Duodenal mucosa (tissue), 2 donors: ENCODE results near the gene GPD2.

Experiments used
- H3K27ac ChIP-seq: one replicate; pipeline ENCODE4 v1.7.0; 2013; ENCODE audit warnings: low read depth, low read length
- H3K27me3 ChIP-seq, 2 donors: one replicate each; pipeline ENCODE4 v1.7.0; 2013; ENCODE audit warnings: low read length in 2 of 2, control low read depth in 1 of 2; ENCODE audit not compliant: insufficient read depth in 2 of 2, control insufficient read depth in 1 of 2
- H3K36me3 ChIP-seq, 2 donors: one replicate each; pipeline ENCODE4 v1.7.0; 2013; ENCODE audit warnings: low read length in 2 of 2, control low read depth in 1 of 2; ENCODE audit not compliant: insufficient read depth in 2 of 2, control insufficient read depth in 1 of 2
- H3K4me1 ChIP-seq, 2 donors: one replicate each; pipeline ENCODE4 v1.7.0; 2013; ENCODE audit warnings: low read length in 2 of 2, control low read depth in 1 of 2; ENCODE audit not compliant: insufficient read depth in 2 of 2, control insufficient read depth in 1 of 2
- H3K4me3 ChIP-seq, 2 donors: one replicate each; pipeline ENCODE4 v1.7.0; 2013; ENCODE audit warnings: low read length in 2 of 2, low read depth in 1 of 2
- H3K9ac ChIP-seq, 2 donors: one replicate each; pipeline ENCODE4 v1.7.0; 2013; ENCODE audit warnings: low read length in 2 of 2, low read depth in 1 of 2
- H3K9me3 ChIP-seq, 2 donors: one replicate each; pipeline ENCODE4 v1.7.0; 2013; ENCODE audit warnings: low read length in 2 of 2, control low read depth in 1 of 2; ENCODE audit not compliant: control insufficient read depth in 1 of 2

GPD2 gene

DNA sequence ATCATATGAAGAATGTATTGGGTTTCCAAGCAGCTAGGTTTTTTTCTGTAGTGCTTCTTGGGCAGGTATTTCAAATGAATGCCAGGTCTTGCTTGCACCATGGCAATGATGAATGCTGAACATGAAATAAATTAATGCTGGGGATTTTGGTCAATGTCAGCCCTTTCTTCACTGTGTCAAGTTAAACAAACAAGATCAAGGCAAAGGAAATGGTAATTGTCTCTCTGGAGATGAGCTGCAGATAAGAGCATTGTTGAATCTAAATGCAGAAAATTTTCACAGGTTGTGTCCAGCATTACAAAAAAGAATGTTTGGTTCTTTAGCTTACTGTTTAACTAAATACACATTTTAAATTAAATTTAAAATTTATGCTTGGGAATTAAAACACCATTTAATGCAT lies 144.3 kb downstream of the GPD2 start:
- H3K4me1 ChIP-seq, result no peaks in the 10 kb centered on the region
- H3K27ac ChIP-seq, result no peak overlapping the region
- H3K9ac ChIP-seq, result no peak overlapping the region
- H3K4me3 ChIP-seq, result no peak overlapping the region
- H3K27me3 ChIP-seq, result no peaks in the 10 kb centered on the region
- H3K36me3 ChIP-seq, result peaks cover 3 to 5% of the 10 kb centered on the region in 2 donors
- no peaks in the 10 kb centered on the region for H3K9me3 ChIP-seq

DNA sequence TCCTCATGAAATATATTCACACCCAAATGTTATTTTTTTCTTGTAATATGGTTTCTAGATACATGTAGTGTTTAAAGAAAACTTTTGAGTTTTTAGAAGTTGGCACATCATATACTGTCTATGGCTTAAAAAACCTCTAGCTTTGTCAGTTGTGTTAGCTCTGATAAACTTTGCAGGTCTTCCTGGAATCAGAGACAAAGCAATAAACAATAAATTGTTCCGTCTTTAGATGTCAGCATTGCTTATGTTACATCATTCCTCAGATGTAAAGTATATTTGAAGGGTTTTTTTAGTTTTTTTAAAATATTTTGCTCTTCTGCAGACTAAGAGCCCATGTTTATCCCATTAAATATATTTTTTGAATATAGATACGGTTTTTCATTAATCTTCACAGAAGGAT lies 145.1 kb downstream of the GPD2 start:
- Histone ChIP-seq H3K27ac (no peak overlapping the region), H3K9me3 (no peaks in the 10 kb centered on the region), H3K9ac (no peak overlapping the region), H3K27me3 (no peaks in the 10 kb centered on the region), H3K36me3 (peaks cover 3 to 5% of the 10 kb centered on the region in 2 donors), H3K4me3 (no peak overlapping the region), H3K4me1 (no peaks in the 10 kb centered on the region)

DNA sequence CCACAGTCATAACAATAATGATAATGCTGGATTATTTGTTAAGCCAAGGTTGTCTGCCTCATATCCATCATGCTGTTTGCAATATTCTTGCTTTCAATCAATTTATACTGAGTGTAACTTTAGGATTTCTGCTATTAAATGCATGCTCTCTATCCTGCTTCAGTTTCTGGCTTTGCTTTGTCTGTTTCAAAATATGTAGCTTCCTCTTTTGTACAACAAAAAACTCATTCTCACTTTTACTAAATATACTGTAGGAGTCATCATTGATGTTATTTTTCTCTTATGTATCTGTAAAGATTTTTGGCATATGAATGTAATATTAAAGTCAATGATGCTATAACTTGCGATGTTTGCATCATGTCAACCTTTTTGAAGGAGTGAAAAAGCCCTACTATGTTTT lies 149.3 kb downstream of the GPD2 start:
- no peaks in the 10 kb centered on the region for H3K27me3 ChIP-seq
- H3K4me1 ChIP-seq, result peaks cover 0 to 3% of the 10 kb centered on the region in 2 donors
- H3K36me3 ChIP-seq, result peaks cover 3 to 5% of the 10 kb centered on the region in 2 donors
- H3K27ac ChIP-seq, result no peak overlapping the region
- no peak overlapping the region for H3K4me3 ChIP-seq
- no peak overlapping the region for H3K9ac ChIP-seq
- H3K9me3 ChIP-seq, result no peaks in the 10 kb centered on the region

DNA sequence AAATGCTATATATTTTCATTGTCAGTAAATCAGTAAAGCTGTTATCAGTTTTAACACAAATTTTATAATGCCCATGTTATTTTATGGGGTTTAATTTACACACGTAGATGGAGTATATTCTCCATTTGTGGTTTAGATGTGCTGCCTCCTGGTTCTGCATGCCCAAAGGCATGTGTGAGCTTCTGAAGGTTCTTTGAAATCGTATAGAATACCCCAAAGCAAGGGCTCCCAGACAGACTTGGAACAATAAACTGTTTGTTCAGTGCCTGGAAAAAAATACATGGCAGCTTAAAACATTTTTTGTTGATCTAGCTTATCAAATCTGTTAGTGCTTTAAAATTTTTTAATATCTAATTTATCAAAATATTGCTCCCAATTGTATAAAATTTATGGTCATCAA lies 150.4 kb downstream of the GPD2 start:
- Histone ChIP-seq H3K27ac (no peak overlapping the region), H3K9ac (no peak overlapping the region), H3K4me3 (no peak overlapping the region), H3K4me1 (peaks cover 0 to 3% of the 10 kb centered on the region in 2 donors), H3K27me3 (no peaks in the 10 kb centered on the region), H3K9me3 (no peaks in the 10 kb centered on the region), H3K36me3 (peaks cover 3 to 5% of the 10 kb centered on the region in 2 donors)

DNA sequence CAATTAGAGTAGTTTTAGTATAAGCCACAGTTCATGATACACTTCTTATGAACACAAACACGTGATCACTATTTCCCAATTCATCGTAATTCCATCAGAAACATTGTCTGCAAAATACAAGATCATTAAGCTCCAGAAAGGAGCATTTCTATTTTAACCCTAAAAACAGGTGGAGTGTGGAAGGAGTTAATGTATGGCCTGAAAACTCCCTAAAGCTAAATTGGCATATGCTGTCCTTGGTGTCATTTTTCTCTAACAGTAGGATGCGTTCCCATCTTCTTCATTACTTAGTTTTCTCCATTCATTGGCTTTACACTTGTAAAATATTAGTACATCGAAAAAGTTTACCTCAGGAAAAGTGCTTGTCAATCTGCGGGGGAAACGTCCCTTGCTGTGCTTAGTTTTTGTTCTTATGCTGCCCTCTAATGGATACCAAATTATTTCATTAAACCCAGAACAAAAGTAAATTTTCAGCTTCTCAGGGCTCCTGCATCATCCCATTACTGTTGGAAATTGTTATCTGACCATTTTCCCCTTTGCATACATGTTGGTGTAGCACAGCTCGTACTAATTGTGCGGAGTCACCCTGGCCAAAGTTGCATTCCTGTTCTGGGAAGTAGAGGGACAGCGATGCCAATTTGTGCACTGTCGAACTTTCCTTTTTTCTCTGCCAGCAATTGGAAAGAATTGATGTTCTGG lies 153.4 kb downstream of the GPD2 start:
- Histone ChIP-seq H3K4me1 (peaks cover 0 to 3% of the 10 kb centered on the region in 2 donors), H3K9ac (no peak overlapping the region)

DNA sequence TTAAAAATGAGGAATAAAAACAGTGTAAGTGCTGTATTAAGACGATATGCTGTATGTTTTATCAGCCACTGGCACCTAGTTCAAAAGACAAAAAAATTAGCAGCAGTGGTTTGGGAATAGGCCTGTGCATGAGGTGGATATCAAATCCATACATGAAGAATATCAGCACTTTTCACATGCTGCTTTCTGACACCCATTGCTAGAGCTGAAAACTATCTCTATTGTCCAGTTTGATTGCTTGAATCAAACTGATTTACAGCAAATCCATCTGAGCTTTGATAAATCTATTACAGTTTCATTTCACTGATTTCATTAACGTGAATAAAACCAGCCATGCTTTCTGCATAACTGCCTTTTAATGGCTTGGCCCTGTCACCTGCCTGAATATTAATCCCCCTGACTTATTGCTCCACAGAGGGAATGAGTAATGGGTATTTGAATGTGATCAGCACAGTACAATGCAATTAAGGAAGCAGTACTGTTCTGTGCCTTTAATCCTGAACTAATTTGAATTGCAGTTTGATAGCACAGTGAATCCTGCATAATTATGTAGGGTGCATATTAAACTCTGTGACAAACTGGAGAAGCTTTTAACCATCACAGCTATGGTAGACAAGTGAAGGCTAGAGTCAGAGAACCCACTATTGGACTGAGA lies 154.0 kb downstream of the GPD2 start:
- Histone ChIP-seq H3K4me1 (peaks cover 0 to 3% of the 10 kb centered on the region in 2 donors), H3K9ac (no peak overlapping the region), H3K27me3 (no peaks in the 10 kb centered on the region), H3K4me3 (no peak overlapping the region), H3K27ac (no peak overlapping the region), H3K36me3 (no peaks in the 10 kb centered on the region), H3K9me3 (no peaks in the 10 kb centered on the region)

More for the DNA sequence above, 153.4 kb downstream of the GPD2 start:
- Histone ChIP-seq H3K27me3 (no peaks in the 10 kb centered on the region), H3K36me3 (peaks cover 0 to under 1% of the 10 kb centered on the region in 2 donors), H3K27ac (no peak overlapping the region), H3K4me3 (no peak overlapping the region), H3K9me3 (no peaks in the 10 kb centered on the region)

DNA sequence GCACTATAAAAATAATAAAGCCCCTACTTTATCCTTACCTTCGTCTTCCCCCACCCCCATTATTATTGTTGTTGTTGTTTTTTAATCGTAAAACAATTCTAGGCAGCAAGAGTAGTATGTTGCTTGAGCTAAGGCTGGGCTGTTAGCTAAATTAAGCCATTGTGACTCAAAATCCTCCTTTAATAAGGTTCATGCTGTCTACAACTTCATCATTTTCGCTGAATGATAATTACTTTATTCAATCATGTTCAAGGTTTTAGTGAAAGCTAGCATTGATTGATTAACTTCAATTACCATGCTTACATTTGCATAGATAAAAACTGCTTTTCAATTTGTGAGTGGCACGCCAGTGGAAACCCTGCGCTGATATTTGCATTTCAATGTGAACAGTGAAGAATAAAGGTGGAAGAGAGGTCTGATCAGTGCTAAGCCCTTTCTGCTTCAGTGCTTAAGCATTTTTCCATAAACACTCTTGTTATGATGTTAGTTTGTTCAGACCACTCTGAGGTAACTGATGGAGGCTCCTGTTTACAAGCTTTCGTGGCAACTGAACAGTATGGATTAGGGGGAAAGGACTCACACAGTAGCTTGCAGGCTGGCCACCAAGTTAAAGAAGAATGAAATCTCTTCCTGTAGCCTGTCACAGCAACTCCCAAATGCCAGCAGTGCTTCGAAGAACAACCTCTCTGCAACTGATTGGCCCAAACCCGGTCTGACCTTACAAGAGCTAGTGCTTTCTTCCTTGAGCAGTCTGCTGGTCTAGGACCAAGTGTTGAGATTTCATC lies 156.8 kb downstream of the GPD2 start:
- H3K9ac ChIP-seq, result no peak overlapping the region
- H3K9me3 ChIP-seq, result no peaks in the 10 kb centered on the region
- H3K36me3 ChIP-seq, result no peaks in the 10 kb centered on the region
- no peak overlapping the region for H3K27ac ChIP-seq
- H3K4me3 ChIP-seq, result no peak overlapping the region
- no peaks in the 10 kb centered on the region for H3K27me3 ChIP-seq
- peaks cover 0 to 3% of the 10 kb centered on the region in 2 donors for H3K4me1 ChIP-seq

DNA sequence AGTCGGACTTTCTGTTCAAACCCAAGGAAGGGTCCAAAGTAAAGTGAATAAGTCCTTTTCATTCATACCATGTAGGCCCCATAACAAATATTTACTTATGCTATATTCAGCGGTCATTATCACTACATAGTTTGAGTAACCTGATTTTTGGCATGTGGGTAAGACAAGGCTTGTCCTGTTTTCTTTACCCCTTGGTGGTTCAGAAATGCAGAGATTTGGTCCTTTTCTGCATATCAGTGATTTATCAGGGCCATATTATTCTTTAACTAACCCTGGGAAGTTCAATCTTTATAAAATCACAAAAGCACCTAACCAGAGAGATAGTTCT lies 157.4 kb downstream of the GPD2 start:
- Histone ChIP-seq H3K9me3 (no peaks in the 10 kb centered on the region), H3K9ac (no peak overlapping the region), H3K27me3 (no peaks in the 10 kb centered on the region), H3K4me1 (peaks cover 0 to 3% of the 10 kb centered on the region in 2 donors), H3K4me3 (no peak overlapping the region), H3K27ac (no peak overlapping the region), H3K36me3 (no peaks in the 10 kb centered on the region)

DNA sequence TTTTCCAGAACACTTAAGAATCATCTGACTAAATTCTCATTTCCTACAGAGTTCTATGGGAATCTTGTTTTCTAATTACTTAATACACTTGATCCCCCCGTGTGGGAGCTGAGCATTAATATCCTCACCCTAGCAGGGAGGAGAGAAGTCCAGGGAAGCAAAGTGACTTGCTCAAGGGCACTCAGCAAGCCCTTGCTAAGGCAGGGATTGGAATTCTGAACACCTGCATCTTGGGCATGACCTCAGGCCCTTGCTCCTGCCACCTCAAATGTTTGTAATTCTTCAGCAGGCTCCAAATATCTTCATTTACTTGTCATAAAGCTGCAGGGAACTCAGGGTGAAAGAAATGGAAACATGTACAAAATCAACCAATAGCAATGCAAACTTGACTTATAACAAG lies 162.4 kb downstream of the GPD2 start:
- H3K27me3 ChIP-seq, result no peaks in the 10 kb centered on the region
- H3K36me3 ChIP-seq, result no peaks in the 10 kb centered on the region

DNA sequence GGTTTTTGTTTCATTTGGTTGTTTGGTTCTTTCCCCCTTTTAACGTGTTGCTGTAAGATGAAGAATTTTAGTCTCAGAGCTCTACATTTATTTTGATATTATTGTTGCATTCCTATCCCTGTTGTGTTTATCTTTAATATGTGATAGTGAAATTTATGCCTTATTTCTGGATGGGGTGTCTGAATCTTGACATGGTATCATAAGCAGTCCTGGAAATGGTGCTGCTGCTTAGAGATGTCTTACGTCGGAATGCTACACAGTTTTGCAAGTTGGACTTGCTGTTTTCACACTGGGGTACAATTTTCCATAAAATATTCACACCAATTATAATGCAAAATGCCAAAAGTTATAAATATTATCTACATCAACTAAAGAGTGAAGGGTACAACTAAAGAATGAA lies 164.0 kb downstream of the GPD2 start:
- H3K27me3 ChIP-seq, result no peaks in the 10 kb centered on the region
- H3K4me1 ChIP-seq, result no peaks in the 10 kb centered on the region
- H3K9me3 ChIP-seq, result no peaks in the 10 kb centered on the region
- no peaks in the 10 kb centered on the region for H3K36me3 ChIP-seq
- H3K9ac ChIP-seq, result no peak overlapping the region
- H3K27ac ChIP-seq, result no peak overlapping the region
- no peak overlapping the region for H3K4me3 ChIP-seq

More for the DNA sequence above, 162.4 kb downstream of the GPD2 start:
- H3K9me3 ChIP-seq, result no peaks in the 10 kb centered on the region
- H3K4me3 ChIP-seq, result no peak overlapping the region
- no peaks in the 10 kb centered on the region for H3K4me1 ChIP-seq
- H3K9ac ChIP-seq, result no peak overlapping the region
- no peak overlapping the region for H3K27ac ChIP-seq
